NCI-H2171 (cell line): ENCODE results near the gene TXLNB.
"Not testable (repeated sequence)": the region's sequence is repeated elsewhere in the genome, so short reads cannot be mapped to it uniquely, and the experiment has no call there.

ENCODE experiments used
- DNase-seq: peaks from one replicate; lab custom pipeline; 2025; lab: John Stamatoyannopoulos, UW

Gene TXLNB

GRCh38 chr6:139234193-139234592 is 57.6 kb downstream of the TXLNB start:
- not testable (repeated sequence) for DNase-seq

GRCh38 chr6:139231206-139231605 is 60.6 kb downstream of the TXLNB start:
- DNase-seq = no peak

- peak; percentile 27 for DNase-seq
Measured at GRCh38 chr6:139230391-139230840, 61.4 kb downstream of the TXLNB start.

GRCh38 chr6:139228387-139228786 is 63.4 kb downstream of the TXLNB start:
- not testable (repeated sequence) for DNase-seq

- no peak for DNase-seq
Measured at GRCh38 chr6:139219746-139220145, 72.1 kb downstream of the TXLNB start.

- DNase-seq = peak; percentile 84
Measured at GRCh38 chr6:139219271-139219729, 72.5 kb downstream of the TXLNB start.

- not testable (repeated sequence) for DNase-seq
Measured at GRCh38 chr6:139212460-139212859, 79.3 kb downstream of the TXLNB start.

GRCh38 chr6:139210766-139211165 is 81.0 kb downstream of the TXLNB start:
- DNase-seq = not testable (repeated sequence)

GRCh38 chr6:139205843-139206242 is 86.0 kb downstream of the TXLNB start:
- DNase-seq = no peak

- DNase-seq = no peak
Measured at GRCh38 chr6:139204978-139205377, 86.8 kb downstream of the TXLNB start.

- DNase-seq = no peak
Measured at GRCh38 chr6:139201378-139201777, 90.4 kb downstream of the TXLNB start.

- DNase-seq = no peak
Measured at GRCh38 chr6:139198529-139199288, 93.1 kb downstream of the TXLNB start.

GRCh38 chr6:139194740-139195139 is 97.1 kb downstream of the TXLNB start:
- no peak for DNase-seq
